Left lobe of liver (tissue), 2 donors: Measurements from ENCODE around the gene PRDM16. TPM values are rescaled to one million over a fixed set of nuclear protein-coding genes. Genes with fewer than 3 reads are reported as not detected.

Source experiments
- ATAC-seq: fragments of 200-7000 bp; cut with Tn5 transposase; one replicate; pipeline ENCODE4 v1.9.1; 2020; ENCODE audit warnings: mild to moderate bottlenecking, moderate library complexity
- DNase-seq: peaks from one replicate; pipeline ENCODE4 v3.0.0-alpha.2; 2020; ENCODE audit warnings: low spot score
- total RNA-seq: library from RNA; stranded (reverse); gene quantifications from one replicate; pipeline ENCODE4 v1.2.1, GENCODE V29; 2021
- donor health status: DM: no; HTN: no; CAD: no; lungs with moderate emphysema.
- donor health status: DM: no; HTN: yes; CAD: no.

The PRDM16 gene
- total RNA-seq, 1 donor from 2014 or later: 0.43 TPM

GRCh38 chr1:3195480-3195815, 126.4 kb downstream of the PRDM16 start:
- DNase-seq (no peak), ATAC-seq (no peak)

- no peak for DNase-seq
- no peak for ATAC-seq
These were observed 127.0 kb downstream of the PRDM16 start for GRCh38 chr1:3195966-3196515.

GRCh38 chr1:3196577-3197245, 127.7 kb downstream of the PRDM16 start:
- DNase-seq: no peak
- ATAC-seq: no peak

GRCh38 chr1:3197781-3198316, 128.8 kb downstream of the PRDM16 start:
- DNase-seq: no peak
- ATAC-seq: no peak

GRCh38 chr1:3198371-3199271, 129.6 kb downstream of the PRDM16 start:
- DNase-seq (no peak), ATAC-seq (no peak)

DNA sequence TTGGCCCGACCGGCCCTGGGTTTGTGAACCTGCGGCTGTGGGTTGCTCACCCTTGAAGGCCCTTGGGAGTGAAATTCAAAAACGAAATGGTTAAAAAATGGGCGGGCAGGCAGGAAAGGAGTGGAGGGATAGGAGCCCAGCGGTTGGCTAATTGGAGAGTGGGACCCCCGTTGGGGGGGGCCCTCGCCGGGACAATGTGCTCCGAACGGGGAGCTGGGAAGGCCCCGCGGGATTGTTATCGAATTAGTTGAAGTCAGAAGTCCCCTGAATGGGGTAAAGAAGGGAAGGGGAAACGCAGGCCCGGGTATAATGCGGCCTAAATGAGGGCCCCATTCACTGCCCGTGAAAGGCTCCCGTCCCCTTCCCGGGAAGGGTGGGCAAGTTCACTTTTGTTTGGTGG, 135.7 kb downstream of the PRDM16 start:
- ATAC-seq: no peak
- no peak for DNase-seq

GRCh38 chr1:3205815-3206214, 136.8 kb downstream of the PRDM16 start:
- ATAC-seq (no peak), DNase-seq (no peak)

- no peak for DNase-seq
- no peak for ATAC-seq
These were observed 137.7 kb downstream of the PRDM16 start for GRCh38 chr1:3206696-3207095.

GRCh38 chr1:3207217-3207848, 138.3 kb downstream of the PRDM16 start:
- no peak for DNase-seq
- no peak for ATAC-seq

- DNase-seq: no peak
- no peak for ATAC-seq
These were observed 139.8 kb downstream of the PRDM16 start for GRCh38 chr1:3208819-3209200.

GRCh38 chr1:3209201-3209600, 140.2 kb downstream of the PRDM16 start:
- DNase-seq (no peak), ATAC-seq (no peak)

DNA sequence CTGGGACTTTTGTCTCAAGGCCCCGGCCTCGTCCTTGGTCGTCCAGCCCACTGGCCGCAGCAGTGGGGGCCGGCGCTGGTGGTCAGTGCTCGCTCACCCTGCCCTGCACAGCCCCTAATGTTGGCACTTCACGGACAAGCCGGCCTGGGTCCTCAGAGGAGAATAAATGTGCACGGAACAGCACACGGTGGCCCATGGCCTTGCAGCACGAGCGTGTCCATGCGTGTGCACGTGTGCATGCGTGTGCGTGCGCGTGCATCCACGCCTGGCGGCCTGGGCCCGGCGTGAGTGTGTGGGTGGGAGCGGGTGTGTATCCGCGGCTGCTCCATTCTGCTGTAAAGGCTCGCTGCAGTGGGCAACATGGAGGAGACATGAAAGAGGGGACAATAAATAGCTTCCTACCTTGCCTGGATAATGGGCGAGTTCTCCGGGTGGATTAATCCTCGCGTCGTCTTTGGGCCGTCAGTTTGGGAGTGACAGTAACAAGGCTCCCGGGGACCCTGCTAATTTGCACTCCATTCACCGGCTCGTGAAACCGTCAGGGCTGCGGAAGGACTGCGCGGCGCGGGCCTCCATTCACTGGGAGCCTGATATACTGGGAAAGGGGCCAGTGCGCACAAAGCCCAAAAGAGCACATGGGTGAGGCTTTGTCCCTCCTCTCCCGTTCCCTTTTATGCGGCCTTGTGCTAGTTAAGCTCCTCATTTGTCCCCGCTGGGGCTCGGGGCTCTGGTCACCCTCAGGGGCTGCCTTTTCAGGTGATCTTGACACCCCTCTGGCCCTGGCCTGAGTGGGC, 142.8 kb downstream of the PRDM16 start:
- ATAC-seq: no peak
- no peak for DNase-seq

DNA sequence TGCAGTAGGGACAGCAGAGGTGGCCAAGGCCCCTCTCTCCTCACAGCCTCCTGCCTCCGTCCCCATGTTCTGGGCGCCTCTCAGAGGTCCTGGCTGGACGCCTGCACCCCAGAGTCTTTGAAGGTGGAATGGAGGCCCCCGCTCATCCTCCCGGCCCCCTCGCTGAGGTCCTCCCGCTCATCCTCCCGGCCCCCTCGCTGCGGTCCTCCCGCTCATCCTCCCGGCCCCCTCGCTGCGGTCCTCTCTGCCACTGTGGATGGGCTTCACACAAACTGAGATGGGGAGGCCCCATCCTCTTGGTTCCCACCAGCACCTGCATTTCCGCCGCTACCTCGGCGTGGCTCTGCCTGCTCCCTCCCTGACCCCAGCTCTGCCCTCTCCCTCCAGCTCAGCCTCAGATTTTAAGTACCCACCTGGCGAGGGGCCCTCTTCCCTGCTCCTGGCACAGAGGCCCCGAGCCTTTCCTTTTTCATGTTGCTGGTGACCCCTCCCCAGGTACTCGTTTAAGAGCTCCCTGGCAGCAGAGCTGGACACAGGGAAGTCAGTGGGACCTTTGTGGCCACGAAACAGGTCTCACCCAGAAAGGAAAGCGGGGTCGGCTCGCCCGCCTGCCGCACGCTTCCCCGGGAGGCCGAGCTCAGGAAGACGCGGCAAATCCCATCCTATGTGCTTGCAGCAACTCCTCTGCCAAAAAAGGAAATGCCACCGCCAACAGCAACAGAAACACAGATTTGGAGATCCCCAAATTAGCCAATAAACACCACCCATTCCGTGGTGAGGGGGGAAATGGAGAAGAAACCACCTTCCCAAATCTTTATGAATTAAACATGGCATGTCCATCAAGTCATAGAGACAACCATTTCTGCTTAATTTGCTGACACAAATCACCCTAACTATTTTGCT, 143.7 kb downstream of the PRDM16 start:
- DNase-seq (no peak), ATAC-seq (no peak)

GRCh38 chr1:3213730-3214129, 144.7 kb downstream of the PRDM16 start:
- DNase-seq (no peak), ATAC-seq (no peak)

DNA sequence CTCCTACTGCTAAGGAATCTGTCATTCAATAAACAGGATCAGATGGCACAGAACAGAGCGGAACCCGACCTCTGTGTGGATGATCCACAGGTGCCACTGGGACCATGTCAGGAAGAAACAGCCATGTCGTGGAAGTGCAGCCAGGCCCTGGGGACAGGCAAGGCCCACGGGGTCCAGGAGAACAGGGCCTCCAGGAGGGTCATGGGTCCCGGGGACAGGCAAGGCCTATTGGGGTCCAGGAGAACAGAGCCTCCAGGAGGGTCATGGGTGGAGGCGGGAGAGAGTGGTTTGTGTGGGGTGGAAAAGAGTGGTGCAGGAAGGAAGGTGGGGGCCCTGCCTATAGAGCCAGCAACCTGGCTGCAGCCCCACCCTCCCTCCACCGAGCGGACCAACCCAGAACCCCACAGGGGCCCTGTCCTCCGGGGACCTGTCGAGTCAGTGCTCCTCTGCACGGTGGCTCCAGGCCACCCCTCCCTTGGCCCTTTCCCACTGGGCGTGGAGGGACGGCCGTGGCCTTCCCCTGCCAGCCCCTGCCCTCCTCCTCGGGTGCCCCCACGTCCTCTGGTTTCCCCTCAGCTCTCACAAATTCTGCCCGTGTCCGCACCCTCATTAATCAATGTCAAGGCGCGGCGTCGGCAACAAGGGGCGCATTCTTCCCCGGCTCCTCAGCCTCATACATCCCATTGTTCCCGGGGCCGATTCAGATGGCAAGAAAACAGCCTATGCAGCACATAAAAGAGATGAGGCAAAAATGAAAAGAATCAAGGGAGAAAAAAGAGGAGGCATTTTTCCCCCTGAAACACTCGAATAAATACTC, 146.4 kb downstream of the PRDM16 start:
- DNase-seq: no peak
- ATAC-seq: no peak

DNA sequence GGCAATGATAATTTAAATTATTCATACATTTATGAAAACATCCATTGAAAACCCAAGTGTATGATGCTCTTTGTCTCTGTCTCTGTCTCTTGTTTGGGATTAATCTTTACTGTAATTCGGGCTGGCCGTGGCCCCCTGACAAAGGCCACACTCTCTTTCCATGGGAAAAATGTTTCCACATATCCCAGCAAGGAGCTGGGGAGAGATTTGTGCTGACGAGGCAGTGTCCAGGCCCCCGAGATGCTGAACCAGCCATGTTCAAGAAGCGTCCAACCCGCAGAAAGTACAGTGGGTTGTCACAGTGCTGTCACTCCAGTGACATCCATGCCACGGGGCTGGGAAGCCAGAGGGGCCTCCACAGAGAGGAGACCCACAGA, 147.0 kb downstream of the PRDM16 start:
- DNase-seq (no peak), ATAC-seq (no peak)

- ATAC-seq: no peak
- no peak for DNase-seq
These were observed 148.2 kb downstream of the PRDM16 start for GRCh38 chr1:3217181-3217641.

DNA sequence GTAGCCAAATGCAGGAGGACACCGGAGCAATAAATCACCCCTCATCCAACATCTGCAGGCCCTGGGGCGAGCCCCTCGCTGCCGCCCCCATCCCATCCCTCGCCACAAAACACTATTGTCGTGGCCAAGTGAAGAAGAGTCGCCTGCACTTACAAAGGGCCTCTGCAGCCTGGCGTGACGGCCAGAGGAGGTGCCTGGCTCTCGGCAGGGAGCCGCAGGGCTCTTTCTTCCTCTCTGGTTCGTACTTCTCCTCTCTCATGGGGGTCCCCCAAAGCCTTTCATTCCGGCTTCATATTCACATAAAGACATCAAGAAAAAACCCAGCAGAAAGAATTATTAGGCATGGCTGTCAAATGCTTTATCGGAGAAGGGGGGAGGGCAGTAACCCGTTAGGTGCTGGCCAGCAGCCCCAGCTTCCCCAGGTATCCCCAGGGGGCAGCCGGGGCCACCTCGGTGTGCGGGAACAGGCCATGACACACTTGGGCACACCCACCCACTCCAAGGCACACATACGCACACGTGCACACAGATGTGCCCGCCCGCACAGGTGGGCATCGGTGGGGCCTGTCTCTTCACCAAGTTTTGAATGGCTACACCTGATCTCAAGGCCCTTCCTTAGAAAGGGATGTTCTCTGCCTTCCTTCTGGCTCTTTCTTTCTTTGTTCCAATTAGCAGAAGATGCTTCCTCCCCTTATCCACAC, 149.1 kb downstream of the PRDM16 start:
- ATAC-seq: no peak
- no peak for DNase-seq
